Head of caudate nucleus (tissue), 42 donors: ENCODE results near the gene NUP54.

Experiments used
- DNase-seq, 42 donors: peaks; one replicate each; pipeline versions ENCODE4 v3.0.0 to v3.0.0-alpha.2; 2020 to 2021; ENCODE audit warnings: mixed read lengths in 7 of 42
- intact Hi-C: fragments of 100-400 bp; cut with DNase I; formaldehyde crosslinking; loops from one replicate; pipeline ENCODE4 v1.15.0; 2022

Gene NUP54

GRCh38 chr4:76083386-76083988, 64.7 kb downstream of the NUP54 start:
- intact Hi-C loops, result no loop called here
- DNase-seq, result no peak

DNA sequence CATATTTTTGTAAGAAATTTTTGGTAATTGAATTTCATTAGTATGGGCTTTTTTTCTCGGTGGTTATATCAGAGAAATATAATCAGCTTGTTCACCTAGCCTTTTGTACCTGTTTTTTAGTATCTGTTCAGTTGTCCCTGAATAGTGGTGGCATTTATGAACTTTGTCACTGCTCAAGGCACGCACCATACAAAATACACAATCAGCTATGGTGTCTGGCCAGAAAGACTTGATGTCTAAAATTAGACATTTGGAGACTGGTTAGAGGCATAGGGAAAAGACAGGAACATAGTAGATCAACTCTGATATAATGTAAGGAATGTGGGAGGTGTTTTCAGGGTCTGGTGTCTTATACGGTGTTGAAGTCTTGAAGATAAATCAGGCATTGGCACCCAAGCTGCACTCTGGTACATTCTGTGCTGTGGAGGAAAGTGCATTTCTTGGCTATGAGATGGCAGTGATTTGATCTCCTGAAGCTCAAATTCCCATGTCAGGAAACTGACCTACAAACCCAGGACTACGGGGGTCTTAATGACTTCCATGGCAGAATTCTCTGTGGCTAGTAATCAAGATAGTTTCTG, 70.1 kb downstream of the NUP54 start:
- intact Hi-C loops, result no loop called here
- DNase-seq, result no peak

DNA sequence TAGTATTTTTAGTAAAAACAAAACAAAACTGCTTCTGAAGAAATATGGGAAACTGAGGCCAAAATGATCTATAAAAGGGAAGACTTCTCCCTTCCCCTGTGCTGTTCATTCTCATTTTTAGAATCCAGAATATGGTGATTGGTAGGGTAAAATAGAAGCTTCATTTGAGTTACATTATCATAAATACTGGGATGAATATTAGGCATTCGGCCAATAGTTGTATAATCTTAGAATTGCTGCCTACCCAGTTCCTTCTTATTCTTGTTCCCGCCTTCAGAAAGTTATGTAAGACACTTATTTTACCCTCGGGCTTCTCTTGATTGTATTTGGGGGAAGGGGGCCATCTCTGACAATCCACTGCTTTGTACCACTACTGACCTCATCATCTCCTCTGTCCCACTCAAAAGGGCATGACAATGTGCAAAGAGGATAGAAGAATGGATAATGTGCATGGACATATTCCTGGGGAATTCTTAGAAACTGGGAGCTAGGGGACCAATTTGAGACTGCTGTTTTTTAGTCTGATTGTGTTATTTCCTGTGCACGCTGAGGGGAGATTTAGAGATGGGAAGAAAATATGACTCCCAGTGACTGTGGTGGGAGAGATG, 73.1 kb downstream of the NUP54 start:
- peak in 6 of 42 donors; percentile 8 to 45 (median 26) for DNase-seq
- intact Hi-C loops, result loop anchor here (5.0 kb wide), 1 partner anchor 78 kb away; no protein-coding TSS in a partner anchor

- intact Hi-C loops, result loop anchor here (5.0 kb wide), 1 partner anchor 77 kb away; no protein-coding TSS in a partner anchor
- peak in 12 of 42 donors; percentile 3 to 46 (median 20) for DNase-seq
Measured at GRCh38 chr4:76074468-76074867, 73.7 kb downstream of the NUP54 start, which contains the start of gene ART3. ART3 (plus strand) TSS chr4:76074709; CDS start chr4:76075890, 1,181 bp downstream.

- no peak for DNase-seq
- intact Hi-C loops, result loop anchor here (5.0 kb wide), 1 partner anchor 75 kb away; no protein-coding TSS in a partner anchor
Measured at GRCh38 chr4:76072760-76073159, 75.4 kb downstream of the NUP54 start.

- DNase-seq, result peak; percentile 38 to 90 (median 77)
- intact Hi-C loops, result no loop called here
Measured at GRCh38 chr4:76067652-76068286, 80.4 kb downstream of the NUP54 start.

GRCh38 chr4:76066546-76066945, 81.7 kb downstream of the NUP54 start:
- no peak for DNase-seq
- intact Hi-C loops, result no loop called here
